Esophagus squamous epithelium (tissue), 4 donors: ENCODE measurements around the gene GSAP.

Experiments
- POLR2A ChIP-seq, 4 donors: fragments of 450-650 bp; IDR thresholded peaks; one replicate each; pipeline ENCODE4 v1.6.1; 2017; ENCODE audit warnings: antibody characterized with exemption in 4 of 4, mild to moderate bottlenecking in 4 of 4, moderate library complexity in 3 of 4
- TF ChIP-seq, protein P1 (sequence below), 6 experiments: fragments of 450-650 bp in 4 of 6; fragments of 200-600 bp in 2 of 6; sonication (generic) in 2 of 6; IDR thresholded peaks; one replicate each; pipeline ENCODE4 v1.5.1; 2016 to 2019; ENCODE audit warnings: antibody characterized with exemption in 6 of 6, mild to moderate bottlenecking in 4 of 6, moderate library complexity in 4 of 6

DNA sequence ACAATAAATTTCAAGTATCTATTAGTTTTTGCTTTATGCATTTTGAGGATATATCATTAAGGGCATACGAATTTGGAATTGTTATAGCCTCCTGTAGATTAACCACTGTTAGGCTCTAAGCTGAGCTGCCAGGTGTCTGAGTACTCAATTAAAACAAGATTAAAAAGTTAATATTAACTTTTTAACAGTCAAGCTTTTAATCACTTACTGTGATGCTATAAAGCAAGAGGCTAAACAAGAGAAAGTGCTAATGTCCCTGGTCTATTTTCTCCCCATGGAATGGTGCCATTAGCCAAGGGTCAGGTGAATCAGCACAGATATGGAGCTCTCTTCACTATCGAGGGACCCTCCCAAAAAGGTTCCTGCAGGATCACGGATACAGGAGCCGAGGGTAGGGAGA lies 9.7 kb downstream of the GSAP start:
- TF ChIP-seq, protein P1, sequence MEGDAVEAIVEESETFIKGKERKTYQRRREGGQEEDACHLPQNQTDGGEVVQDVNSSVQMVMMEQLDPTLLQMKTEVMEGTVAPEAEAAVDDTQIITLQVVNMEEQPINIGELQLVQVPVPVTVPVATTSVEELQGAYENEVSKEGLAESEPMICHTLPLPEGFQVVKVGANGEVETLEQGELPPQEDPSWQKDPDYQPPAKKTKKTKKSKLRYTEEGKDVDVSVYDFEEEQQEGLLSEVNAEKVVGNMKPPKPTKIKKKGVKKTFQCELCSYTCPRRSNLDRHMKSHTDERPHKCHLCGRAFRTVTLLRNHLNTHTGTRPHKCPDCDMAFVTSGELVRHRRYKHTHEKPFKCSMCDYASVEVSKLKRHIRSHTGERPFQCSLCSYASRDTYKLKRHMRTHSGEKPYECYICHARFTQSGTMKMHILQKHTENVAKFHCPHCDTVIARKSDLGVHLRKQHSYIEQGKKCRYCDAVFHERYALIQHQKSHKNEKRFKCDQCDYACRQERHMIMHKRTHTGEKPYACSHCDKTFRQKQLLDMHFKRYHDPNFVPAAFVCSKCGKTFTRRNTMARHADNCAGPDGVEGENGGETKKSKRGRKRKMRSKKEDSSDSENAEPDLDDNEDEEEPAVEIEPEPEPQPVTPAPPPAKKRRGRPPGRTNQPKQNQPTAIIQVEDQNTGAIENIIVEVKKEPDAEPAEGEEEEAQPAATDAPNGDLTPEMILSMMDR (IDR thresholded peaks at IDR 0.05) = no peak
- TF ChIP-seq POLR2A (IDR thresholded peaks at IDR 0.05) = no peak
